Sigmoid colon (tissue), 7 donors: ENCODE results near the gene C11orf21. TPM values are rescaled to one million over a fixed set of nuclear protein-coding genes. Genes with fewer than 3 reads are reported as not detected.

ENCODE experiments used
- DNase-seq: peaks from one replicate; pipeline ENCODE4 v3.0.0-alpha.2; 2019
- H3K27ac ChIP-seq, 4 donors: fragments of 200-600 bp; sonication (generic); one replicate each; pipeline ENCODE4 v1.5.1; 2016 to 2019; ENCODE audit warnings: mild to moderate bottlenecking in 1 of 4
- H3K27me3 ChIP-seq, 3 donors: fragments of 200-600 bp; sonication (generic); one replicate each; pipeline ENCODE4 v1.5.1; 2019; ENCODE audit warnings: mild to moderate bottlenecking in 1 of 3
- H3K36me3 ChIP-seq, 4 donors: fragments of 200-600 bp; sonication (generic); one replicate each; pipeline ENCODE4 v1.5.1; 2016 to 2019
- H3K4me1 ChIP-seq, 4 donors: fragments of 200-600 bp; sonication (generic); one replicate each; pipeline ENCODE4 v1.5.1; 2017 to 2019
- H3K4me3 ChIP-seq, 4 donors: fragments of 200-600 bp; sonication (generic); one replicate each; pipeline ENCODE4 v1.5.1; 2017 to 2019; ENCODE audit warnings: mild to moderate bottlenecking in 2 of 4, moderate library complexity in 1 of 4
- H3K9me3 ChIP-seq, 4 donors: fragments of 200-600 bp in 3 of 4; sonication (generic) in 3 of 4; one replicate each; pipeline versions ENCODE4 v1.5.1 to v1.6.1; 2013 to 2019
- EP300 ChIP-seq, 4 donors: sonication (generic); formaldehyde crosslinking; IDR thresholded peaks; one replicate each; pipeline ENCODE4 v1.6.1; 2017; ENCODE audit warnings: antibody characterized with exemption in 4 of 4
- POLR2A ChIP-seq, 2 donors: fragments of 450-650 bp; IDR thresholded peaks; one replicate each; pipeline ENCODE4 v1.6.1; 2016; ENCODE audit warnings: antibody characterized with exemption in 2 of 2, mild to moderate bottlenecking in 2 of 2, moderate library complexity in 2 of 2
- POLR2AphosphoS5 ChIP-seq, 4 donors: sonication (generic); formaldehyde crosslinking; IDR thresholded peaks; one replicate each; pipeline ENCODE4 v1.6.1; 2017; ENCODE audit warnings: antibody characterized with exemption in 4 of 4
- WGBS, 2 donors: extraction: QIAGEN DNeasy Blood & Tissue Kit; methylation state at CpG; one replicate each; pipeline ENCODE4 v1.1.7; 2013; 5-methylcytosine and 5-hydroxymethylcytosine counted together
- intact Hi-C: fragments of 100-400 bp; cut with DNase I; formaldehyde crosslinking; loops from one replicate; pipeline ENCODE4 v1.15.1; 2023
- polyA plus RNA-seq, 3 donors: library from polyadenylated mRNA; stranded (reverse); fragments of 200-250 nt; gene quantifications; one replicate each; pipeline ENCODE4 v1.2.3, GENCODE V29; 2013
- small RNA-seq, 3 donors: library from RNA; depleted of rRNA; stranded (forward); fragments of <200 nt; gene quantifications; one replicate each; pipeline ENCODE3, GENCODE V24; 2016
- total RNA-seq, 4 donors: library from RNA; depleted of rRNA; stranded (reverse); fragments of >200 nt; gene quantifications; one replicate each; pipeline ENCODE4 v1.1.0, GENCODE V29; 2016
- TF ChIP-seq, protein P1 (sequence below), 4 experiments: fragments of 450-650 bp in 3 of 4; fragments of 200-600 bp in 1 of 4; IDR thresholded peaks; one replicate each; pipeline ENCODE4 v1.5.1; 2016 to 2019; ENCODE audit warnings: antibody characterized with exemption in 4 of 4, mild to moderate bottlenecking in 3 of 4, moderate library complexity in 2 of 4
- donor health status: healthy with polysubstance abuse.
- donor health status: Bipolar disorder and iron deficiency.
- donor health status: healthy.

C11orf21 gene
- total and polyA plus RNA-seq, 7 donors = 0.68 to 6.2 (median 0.71) TPM; not detected in 4

DNA sequence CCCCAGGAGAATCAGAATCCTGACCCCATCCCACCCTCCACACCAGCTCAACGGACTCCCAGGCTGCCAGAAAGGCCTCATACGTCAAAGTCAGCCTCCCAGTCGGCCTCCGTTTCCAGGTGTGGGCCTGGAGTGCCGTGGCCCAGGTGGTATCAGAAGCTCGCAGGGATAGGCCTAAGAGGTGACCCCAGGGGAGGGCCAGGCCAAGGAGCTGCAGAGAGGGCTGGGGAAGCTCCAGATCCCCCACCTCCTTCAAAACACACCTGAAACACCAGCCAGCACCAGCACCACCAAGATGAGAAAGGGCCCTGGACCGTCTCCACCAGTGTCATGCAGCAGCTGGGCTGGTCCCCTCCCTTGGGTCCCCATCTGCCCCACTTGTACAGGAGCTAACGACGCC is 51.7 kb downstream of the C11orf21 start:
- intact Hi-C loops = no loop called here
- Histone ChIP-seq H3K27me3 (no peaks in the 10 kb centered on the region), H3K9me3 (no peaks in the 10 kb centered on the region), H3K27ac (no peak overlapping the region), H3K36me3 (no peaks in the 10 kb centered on the region), H3K4me1 (no peaks in the 10 kb centered on the region), H3K4me3 (no peak overlapping the region)
- TF ChIP-seq, protein P1, sequence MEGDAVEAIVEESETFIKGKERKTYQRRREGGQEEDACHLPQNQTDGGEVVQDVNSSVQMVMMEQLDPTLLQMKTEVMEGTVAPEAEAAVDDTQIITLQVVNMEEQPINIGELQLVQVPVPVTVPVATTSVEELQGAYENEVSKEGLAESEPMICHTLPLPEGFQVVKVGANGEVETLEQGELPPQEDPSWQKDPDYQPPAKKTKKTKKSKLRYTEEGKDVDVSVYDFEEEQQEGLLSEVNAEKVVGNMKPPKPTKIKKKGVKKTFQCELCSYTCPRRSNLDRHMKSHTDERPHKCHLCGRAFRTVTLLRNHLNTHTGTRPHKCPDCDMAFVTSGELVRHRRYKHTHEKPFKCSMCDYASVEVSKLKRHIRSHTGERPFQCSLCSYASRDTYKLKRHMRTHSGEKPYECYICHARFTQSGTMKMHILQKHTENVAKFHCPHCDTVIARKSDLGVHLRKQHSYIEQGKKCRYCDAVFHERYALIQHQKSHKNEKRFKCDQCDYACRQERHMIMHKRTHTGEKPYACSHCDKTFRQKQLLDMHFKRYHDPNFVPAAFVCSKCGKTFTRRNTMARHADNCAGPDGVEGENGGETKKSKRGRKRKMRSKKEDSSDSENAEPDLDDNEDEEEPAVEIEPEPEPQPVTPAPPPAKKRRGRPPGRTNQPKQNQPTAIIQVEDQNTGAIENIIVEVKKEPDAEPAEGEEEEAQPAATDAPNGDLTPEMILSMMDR (IDR thresholded peaks at IDR 0.05) = no peak
- TF ChIP-seq POLR2A (IDR thresholded peaks at IDR 0.05) (no peak), POLR2AphosphoS5 (IDR thresholded peaks at IDR 0.05) (no peak), EP300 (IDR thresholded peaks at IDR 0.05) (no peak)
- WGBS, 2 donors = 86 to 87% methylated on average over 9 of the region's 9 CpGs
- DNase-seq = peak; percentile 18

DNA sequence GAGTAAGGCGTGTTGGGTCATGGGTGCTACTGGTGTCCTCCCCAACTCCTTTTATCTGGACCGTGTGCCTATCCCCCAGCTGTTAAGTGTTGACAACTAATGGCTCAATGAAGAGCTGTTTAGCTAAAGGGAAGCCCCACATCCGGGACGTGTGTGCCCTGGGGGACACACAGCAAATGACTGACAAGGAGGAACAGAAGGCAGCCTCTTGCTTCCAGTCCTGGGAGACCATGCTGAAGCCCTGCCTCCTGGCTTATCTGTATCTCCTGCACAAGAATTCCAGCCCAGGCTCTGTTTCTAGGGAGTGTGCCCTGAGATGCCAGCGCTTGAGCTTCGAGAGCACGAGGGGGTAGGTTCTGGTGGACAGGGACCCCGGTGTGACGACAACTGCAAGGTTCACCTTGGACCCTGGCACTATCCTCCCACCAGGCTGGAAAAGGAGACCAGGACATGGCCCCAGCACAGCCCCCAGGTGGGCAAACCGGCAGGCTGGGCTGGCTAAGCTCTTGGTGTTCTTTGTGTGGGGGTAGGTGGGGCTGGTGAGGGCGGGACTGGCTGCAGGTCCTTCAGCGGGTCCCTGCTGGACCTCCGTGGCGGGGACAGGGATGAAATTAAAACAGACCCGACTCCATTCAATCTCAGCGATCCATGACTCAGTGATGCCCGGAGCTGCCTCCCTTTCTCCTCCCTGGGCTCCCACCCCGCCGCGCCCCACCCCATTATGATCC is 52.4 kb downstream of the C11orf21 start:
- no peak for DNase-seq
- Histone ChIP-seq H3K27me3 (no peaks in the 10 kb centered on the region), H3K36me3 (no peaks in the 10 kb centered on the region), H3K4me1 (no peaks in the 10 kb centered on the region), H3K9me3 (no peaks in the 10 kb centered on the region), H3K4me3 (no peak overlapping the region), H3K27ac (no peak overlapping the region)
- TF ChIP-seq POLR2A (IDR thresholded peaks at IDR 0.05) = no peak
- 91 to 93% methylated on average over 20 of the region's 20 CpGs for WGBS, 2 donors
- intact Hi-C loops = no loop called here

DNA sequence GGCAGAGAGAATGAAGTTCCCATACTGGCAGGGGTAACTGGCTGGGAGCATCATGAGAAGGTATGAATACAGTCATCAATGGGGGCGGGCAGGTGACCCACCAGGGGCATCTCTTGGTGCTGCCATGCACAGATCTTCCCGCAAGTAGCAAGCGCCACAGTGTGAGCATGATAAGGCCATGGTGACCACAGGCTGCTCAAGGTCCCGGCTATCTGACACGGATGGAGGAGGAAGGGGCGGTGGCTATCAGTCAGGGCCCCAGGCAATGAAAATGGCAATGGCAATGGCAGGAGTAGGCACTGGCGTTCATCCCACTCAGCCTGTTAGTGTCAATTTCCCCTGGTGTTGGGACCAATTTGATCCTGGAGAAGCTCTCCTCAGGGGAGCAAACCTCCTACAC is 53.0 kb downstream of the C11orf21 start:
- TF ChIP-seq POLR2AphosphoS5 (IDR thresholded peaks at IDR 0.05) (no peak), POLR2A (IDR thresholded peaks at IDR 0.05) (no peak), EP300 (IDR thresholded peaks at IDR 0.05) (no peak)
- TF ChIP-seq, protein P1 (IDR thresholded peaks at IDR 0.05) = no peak
- Histone ChIP-seq H3K36me3 (no peaks in the 10 kb centered on the region), H3K27ac (no peak overlapping the region), H3K27me3 (no peaks in the 10 kb centered on the region), H3K4me3 (no peak overlapping the region), H3K4me1 (no peaks in the 10 kb centered on the region), H3K9me3 (no peaks in the 10 kb centered on the region)
- peak; percentile 20 for DNase-seq
- intact Hi-C loops = no loop called here
- 94 to 96% methylated on average over 7 of the region's 7 CpGs for WGBS, 2 donors

DNA sequence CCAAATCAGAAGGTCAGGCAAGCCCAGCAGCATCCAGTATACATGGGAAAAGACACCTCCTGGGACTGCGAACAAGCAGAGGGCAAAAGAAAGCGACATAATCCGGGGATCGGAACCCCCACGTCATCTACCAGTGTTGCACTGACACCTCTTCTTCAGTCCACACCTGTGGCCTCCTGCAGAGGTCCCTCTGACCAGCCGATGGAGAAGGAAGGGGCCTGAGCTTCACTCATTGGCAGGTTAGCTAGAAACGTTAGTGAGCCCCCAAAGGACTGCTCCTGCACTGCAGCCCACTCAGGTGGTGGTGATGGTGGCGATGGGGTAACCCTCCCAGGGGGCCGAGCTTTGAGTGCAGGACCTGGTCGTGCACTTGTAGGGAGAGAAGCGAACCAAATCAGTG is 53.5 kb downstream of the C11orf21 start:
- intact Hi-C loops = no loop called here
- TF ChIP-seq POLR2AphosphoS5 (IDR thresholded peaks at IDR 0.05) = no peak
- TF ChIP-seq EP300 (IDR thresholded peaks at IDR 0.05) = no peak
- TF ChIP-seq, protein P1 (IDR thresholded peaks at IDR 0.05) = no peak
- no peak for TF ChIP-seq POLR2A (IDR thresholded peaks at IDR 0.05)
- no peak overlapping the region for H3K27ac ChIP-seq
- H3K4me3 ChIP-seq = no peak overlapping the region
- H3K27me3 ChIP-seq = no peaks in the 10 kb centered on the region
- H3K9me3 ChIP-seq = no peaks in the 10 kb centered on the region
- DNase-seq = peak; percentile 14
- H3K4me1 ChIP-seq = no peaks in the 10 kb centered on the region
- 91 to 94% methylated on average over 11 of the region's 11 CpGs for WGBS, 2 donors
- no peaks in the 10 kb centered on the region for H3K36me3 ChIP-seq

DNA sequence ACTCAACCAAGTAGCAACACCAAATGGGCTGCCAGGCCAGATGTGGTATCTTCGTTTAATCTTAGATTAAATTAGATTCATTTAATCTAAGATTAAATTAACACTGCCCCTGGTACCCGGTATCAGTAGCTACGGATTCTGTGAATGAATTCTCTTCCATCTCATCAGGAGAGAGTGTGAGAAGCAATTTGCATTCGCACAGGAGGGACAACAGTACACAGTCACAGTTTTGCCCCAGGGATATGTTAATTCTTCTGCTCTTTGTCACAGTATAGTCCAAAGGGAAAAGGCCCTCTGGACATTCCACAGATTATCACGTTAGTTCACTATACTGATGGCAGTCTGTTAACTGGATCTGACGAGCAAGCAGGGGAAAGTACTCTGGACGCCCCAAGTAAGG is 54.2 kb downstream of the C11orf21 start:
- H3K27ac ChIP-seq = no peak overlapping the region
- no peak for DNase-seq
- TF ChIP-seq POLR2AphosphoS5 (IDR thresholded peaks at IDR 0.05) (no peak), POLR2A (IDR thresholded peaks at IDR 0.05) (no peak), EP300 (IDR thresholded peaks at IDR 0.05) (no peak)
- TF ChIP-seq, protein P1 (IDR thresholded peaks at IDR 0.05) = no peak
- intact Hi-C loops = no loop called here
- 91 to 92% methylated on average over 7 of the region's 7 CpGs for WGBS, 2 donors
- H3K36me3 ChIP-seq = no peaks in the 10 kb centered on the region
- peaks cover 0 to 6% (median 0%) of the 10 kb centered on the region in 4 donors for H3K9me3 ChIP-seq
- no peaks in the 10 kb centered on the region for H3K4me1 ChIP-seq
- no peak overlapping the region for H3K4me3 ChIP-seq
- H3K27me3 ChIP-seq = no peaks in the 10 kb centered on the region

Small RNA genes lying within 50 kb of the gene (small RNA-seq; reads per million reads assigned to genes)
- 0 reads per million in 3 donors for gene RNU6-878P

Other genes with a start within 250 kb of the C11orf21 start
- 10 to 100 TPM; 13.9 to 63.1 (median 27.0) TPM for gene IGF2, start 162.5 kb downstream of the C11orf21 start, total RNA-seq
- gene IGF2, start 162.5 kb downstream of the C11orf21 start, polyA plus RNA-seq = 1 to 10 TPM; 1.6 to 7.8 (median 2.4) TPM
- gene INS, start 140.7 kb downstream of the C11orf21 start, total RNA-seq = not detected
- 10 to 100 TPM in 1 of 3 donors, under 1 TPM in 1, not detected in 1; 0.73 to 51.7 TPM for gene INS, start 140.7 kb downstream of the C11orf21 start, polyA plus RNA-seq
- gene TH, start 130.1 kb downstream of the C11orf21 start, total RNA-seq = not detected
- gene TH, start 130.1 kb downstream of the C11orf21 start, polyA plus RNA-seq = under 1 TPM in 1 of 3 donors, not detected in 2; 0.17 TPM
- gene ASCL2, start 31.3 kb downstream of the C11orf21 start, total RNA-seq = under 1 TPM in 2 of 4 donors, not detected in 2; 0.28 to 0.33 TPM
- gene ASCL2, start 31.3 kb downstream of the C11orf21 start, polyA plus RNA-seq = 1 to 10 TPM; 1.2 to 4.8 (median 1.4) TPM
- 1 to 10 TPM in 2 of 4 donors, under 1 TPM in 2; 0.81 to 5.3 (median 0.95) TPM for gene TSPAN32, start 95 bp upstream of the C11orf21 start, total RNA-seq
- gene TSPAN32, start 95 bp upstream of the C11orf21 start, polyA plus RNA-seq = 1 to 10 TPM in 1 of 3 donors, not detected in 2; 4.6 TPM
- gene CD81, start 75.4 kb upstream of the C11orf21 start, total RNA-seq = 100 to 1,000 TPM; 401 to 625 (median 493) TPM
- 100 to 1,000 TPM in 1 of 3 donors, 10 to 100 TPM in 2; 67.9 to 313 (median 90.6) TPM for gene CD81, start 75.4 kb upstream of the C11orf21 start, polyA plus RNA-seq
- gene TSSC4, start 98.8 kb upstream of the C11orf21 start, total RNA-seq = 10 to 100 TPM; 45.1 to 60.1 (median 53.2) TPM
- 10 to 100 TPM; 43.7 to 51.1 (median 47.7) TPM for gene TSSC4, start 98.8 kb upstream of the C11orf21 start, polyA plus RNA-seq
- not detected for gene TRPM5, start 142.6 kb upstream of the C11orf21 start, total RNA-seq
- 1 to 10 TPM in 1 of 3 donors, under 1 TPM in 1, not detected in 1; 0.60 to 2.8 TPM for gene TRPM5, start 142.6 kb upstream of the C11orf21 start, polyA plus RNA-seq
- 1 to 10 TPM; 1.1 to 3.8 (median 3.1) TPM for gene KCNQ1, start 143.1 kb upstream of the C11orf21 start, total RNA-seq
- gene KCNQ1, start 143.1 kb upstream of the C11orf21 start, polyA plus RNA-seq = 10 to 100 TPM in 1 of 3 donors, 1 to 10 TPM in 2; 7.8 to 25.2 (median 9.5) TPM